Peyer's patch (tissue), 4 donors: ENCODE measurements around the gene RBM48. TPM values are rescaled to one million over a fixed set of nuclear protein-coding genes. Genes with fewer than 3 reads are reported as not detected.

ENCODE experiments used
- DNase-seq, 3 donors: peaks; one replicate each; pipeline ENCODE4 v3.0.0-alpha.2; 2017 to 2019
- H3K27ac ChIP-seq, 4 donors: fragments of 200-600 bp; sonication (generic); one replicate each; pipeline ENCODE4 v1.5.1; 2016 to 2019
- H3K27me3 ChIP-seq, 2 donors: fragments of 200-600 bp; sonication (generic); one replicate each; pipeline ENCODE4 v1.5.1; 2019
- H3K36me3 ChIP-seq, 3 donors: fragments of 200-600 bp; sonication (generic); one replicate each; pipeline ENCODE4 v1.5.1; 2016 to 2019
- H3K4me1 ChIP-seq, 4 donors: fragments of 200-600 bp; sonication (generic); one replicate each; pipeline ENCODE4 v1.5.1; 2016 to 2019
- H3K4me3 ChIP-seq, 4 donors: fragments of 200-600 bp; sonication (generic); 1 replicate in 3 of 4; 2 replicates in 1 of 4; pipeline ENCODE4 v1.5.1; 2016 to 2019; ENCODE audit warnings: mild to moderate bottlenecking in 1 of 4
- H3K9me3 ChIP-seq, 4 donors: fragments of 200-600 bp; sonication (generic); one replicate each; pipeline ENCODE4 v1.5.1; 2016 to 2019; ENCODE audit warnings: mild to moderate bottlenecking in 1 of 4
- POLR2A ChIP-seq, 2 donors: fragments of 450-650 bp; IDR thresholded peaks; one replicate each; pipeline ENCODE4 v1.5.1; 2017; ENCODE audit warnings: antibody characterized with exemption in 2 of 2, mild to moderate bottlenecking in 2 of 2, moderate library complexity in 2 of 2
- total RNA-seq, 4 donors: library from RNA; depleted of rRNA; stranded (reverse); fragments of >200 nt; gene quantifications; one replicate each; pipeline ENCODE4 v1.1.0, GENCODE V29; 2016
- TF ChIP-seq, protein P1 (sequence below), 6 experiments: fragments of 450-650 bp in 4 of 6; fragments of 200-600 bp in 2 of 6; sonication (generic) in 1 of 6; IDR thresholded peaks; one replicate each; pipeline ENCODE4 v1.5.1; 2017 to 2019; ENCODE audit warnings: antibody characterized with exemption in 6 of 6, mild to moderate bottlenecking in 3 of 6, moderate library complexity in 1 of 6

The RBM48 gene
- total RNA-seq, 4 donors from 2014 or later: 8.7 to 17.3 (median 11.5) TPM

DNA sequence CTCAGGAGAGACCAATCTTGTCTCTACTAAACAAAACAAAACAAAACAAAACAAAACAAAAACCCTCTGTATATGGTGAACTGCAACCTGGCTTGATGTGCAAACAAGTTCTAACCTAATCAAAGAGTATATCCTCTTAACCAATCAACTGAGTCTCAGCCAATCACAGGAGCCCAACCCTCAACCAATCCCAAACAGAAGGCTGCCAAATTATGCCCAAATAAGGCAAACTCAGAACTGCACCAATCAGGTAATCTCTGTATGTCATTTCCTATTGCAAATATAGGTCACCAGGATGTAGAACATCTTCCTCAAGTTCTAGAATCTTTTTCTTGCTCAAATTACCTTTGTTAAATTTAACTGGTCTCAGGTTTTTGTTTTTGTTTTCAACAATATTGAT lies 56.4 kb downstream of the RBM48 start:
- no peak for DNase-seq
- H3K9me3 ChIP-seq: no peaks in the 10 kb centered on the region
- H3K27ac ChIP-seq: no peak overlapping the region
- no peaks in the 10 kb centered on the region for H3K27me3 ChIP-seq
- H3K4me3 ChIP-seq: no peak overlapping the region
- TF ChIP-seq POLR2A (IDR thresholded peaks at IDR 0.05): no peak
- TF ChIP-seq, protein P1, sequence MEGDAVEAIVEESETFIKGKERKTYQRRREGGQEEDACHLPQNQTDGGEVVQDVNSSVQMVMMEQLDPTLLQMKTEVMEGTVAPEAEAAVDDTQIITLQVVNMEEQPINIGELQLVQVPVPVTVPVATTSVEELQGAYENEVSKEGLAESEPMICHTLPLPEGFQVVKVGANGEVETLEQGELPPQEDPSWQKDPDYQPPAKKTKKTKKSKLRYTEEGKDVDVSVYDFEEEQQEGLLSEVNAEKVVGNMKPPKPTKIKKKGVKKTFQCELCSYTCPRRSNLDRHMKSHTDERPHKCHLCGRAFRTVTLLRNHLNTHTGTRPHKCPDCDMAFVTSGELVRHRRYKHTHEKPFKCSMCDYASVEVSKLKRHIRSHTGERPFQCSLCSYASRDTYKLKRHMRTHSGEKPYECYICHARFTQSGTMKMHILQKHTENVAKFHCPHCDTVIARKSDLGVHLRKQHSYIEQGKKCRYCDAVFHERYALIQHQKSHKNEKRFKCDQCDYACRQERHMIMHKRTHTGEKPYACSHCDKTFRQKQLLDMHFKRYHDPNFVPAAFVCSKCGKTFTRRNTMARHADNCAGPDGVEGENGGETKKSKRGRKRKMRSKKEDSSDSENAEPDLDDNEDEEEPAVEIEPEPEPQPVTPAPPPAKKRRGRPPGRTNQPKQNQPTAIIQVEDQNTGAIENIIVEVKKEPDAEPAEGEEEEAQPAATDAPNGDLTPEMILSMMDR (IDR thresholded peaks at IDR 0.05): no peak
- peaks cover 2 to 14% (median 7%) of the 10 kb centered on the region in 4 donors for H3K4me1 ChIP-seq
- H3K36me3 ChIP-seq: peaks cover 0 to 8% (median 0%) of the 10 kb centered on the region in 3 donors

DNA sequence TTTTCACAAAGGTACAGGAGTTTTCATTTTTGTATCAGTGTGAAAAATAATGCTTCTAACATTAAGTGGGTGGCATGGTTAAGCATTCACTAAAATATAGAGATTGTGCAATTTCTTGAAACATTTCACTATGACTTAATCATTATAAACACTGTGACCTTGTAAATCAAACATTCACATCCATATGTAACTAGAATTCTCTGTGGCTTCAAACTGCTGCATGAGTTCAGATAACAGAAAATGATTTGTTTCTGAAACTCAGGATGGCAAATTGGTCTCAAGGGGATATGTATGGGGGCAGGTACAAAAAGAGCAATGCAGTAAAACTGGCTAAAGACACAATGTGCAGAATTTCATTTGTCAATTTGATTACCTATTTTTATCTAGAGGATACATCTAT lies 57.8 kb downstream of the RBM48 start:
- Histone ChIP-seq H3K4me1 (peaks cover 2 to 17% (median 7%) of the 10 kb centered on the region in 4 donors), H3K4me3 (no peak overlapping the region), H3K27me3 (no peaks in the 10 kb centered on the region), H3K36me3 (no peaks in the 10 kb centered on the region), H3K27ac (no peak overlapping the region), H3K9me3 (no peaks in the 10 kb centered on the region)
- TF ChIP-seq, protein P1 (IDR thresholded peaks at IDR 0.05): no peak
- TF ChIP-seq POLR2A (IDR thresholded peaks at IDR 0.05): no peak
- DNase-seq: no peak

DNA sequence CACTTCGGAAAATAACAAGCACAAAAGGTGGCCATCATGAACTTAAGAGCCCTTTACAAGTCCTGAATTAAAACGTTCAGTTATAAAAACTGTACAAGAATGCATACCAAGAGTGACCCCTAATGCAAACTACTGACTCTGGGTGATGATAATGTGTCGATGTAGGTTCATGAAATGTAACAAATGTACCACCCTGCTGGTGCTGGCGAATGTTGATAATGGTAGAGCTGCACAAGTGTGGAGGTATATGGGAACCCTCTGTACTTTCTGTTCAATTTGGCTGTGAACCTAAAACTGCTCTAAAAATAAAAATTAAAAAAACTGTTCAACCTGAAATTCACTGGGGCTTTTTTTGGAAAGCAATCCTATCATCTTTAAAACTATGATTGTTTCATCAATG lies 58.2 kb downstream of the RBM48 start:
- H3K27me3 ChIP-seq: no peaks in the 10 kb centered on the region
- TF ChIP-seq, protein P1 (IDR thresholded peaks at IDR 0.05): no peak
- TF ChIP-seq POLR2A (IDR thresholded peaks at IDR 0.05): no peak
- no peaks in the 10 kb centered on the region for H3K36me3 ChIP-seq
- H3K9me3 ChIP-seq: no peaks in the 10 kb centered on the region
- no peak for DNase-seq
- no peak overlapping the region for H3K4me3 ChIP-seq
- H3K27ac ChIP-seq: no peak overlapping the region
- H3K4me1 ChIP-seq: peaks cover 2 to 17% (median 7%) of the 10 kb centered on the region in 4 donors

Other genes starting within 250 kb of the RBM48 start
- 10 to 100 TPM; 31.3 to 85.0 (median 45.4) TPM for gene GATAD1, start 81.3 kb upstream of the RBM48 start, total RNA-seq
- not detected for gene ERVW-1, start 50.8 kb upstream of the RBM48 start, total RNA-seq
- gene PEX1, start 275 bp upstream of the RBM48 start, total RNA-seq: 10 to 100 TPM; 20.4 to 32.2 (median 24.4) TPM
- 10 to 100 TPM; 19.9 to 47.0 (median 25.1) TPM for gene FAM133B, start 61.6 kb downstream of the RBM48 start, total RNA-seq